ENCODE data around the gene PHF13.

DNA sequence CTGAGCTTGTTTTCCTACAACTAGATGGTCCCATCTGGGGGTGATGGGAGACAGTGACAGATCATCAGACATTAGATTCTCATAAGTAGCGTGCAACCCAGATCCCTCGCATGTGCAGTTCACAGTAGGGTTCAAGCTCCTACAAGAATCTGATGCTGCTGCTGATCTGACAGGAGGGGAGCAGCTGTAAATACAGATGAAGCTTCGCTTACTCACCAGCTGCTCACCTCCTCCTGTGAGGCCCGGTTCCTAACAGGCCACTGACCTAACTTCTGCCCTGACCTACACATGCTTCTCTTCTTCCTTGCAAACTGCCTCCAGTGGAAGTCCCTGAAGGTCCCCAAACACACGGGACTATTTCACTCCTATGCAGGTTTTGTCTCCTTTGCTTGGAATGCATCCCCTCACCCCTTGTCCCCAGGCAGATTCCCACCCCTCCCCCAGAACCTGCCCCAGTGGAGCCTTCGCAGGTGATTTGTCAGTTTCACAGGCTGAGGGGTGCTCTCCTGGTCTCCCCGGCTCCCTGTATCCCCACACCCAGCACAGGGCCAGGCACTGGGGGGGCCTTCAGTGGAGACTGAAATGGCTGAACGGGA, 39.4 kb upstream of the PHF13 start:
- TF ChIP-seq CTCF (conservative IDR thresholded peaks at IDR 0.05 in 1 of 2, IDR thresholded peaks at IDR 0.05 in 1 of 2; ENCODE audit: low read depth in 1 of 2, low read length in 2 of 2) (no peak), EZH2 (IDR thresholded peaks at IDR 0.05; ENCODE audit: low read length, missing control alignments) (no peak)

Measured in fibroblast of lung (primary cell).